ENCODE results near the gene ARHGEF25. TPM values are rescaled to one million over a fixed set of nuclear protein-coding genes. Genes with fewer than 3 reads are reported as not detected.

ARHGEF25 gene
- total RNA-seq, 1 donor from 2014 or later, result 16.3 TPM

- no peaks in the 10 kb centered on the region for H3K27me3 ChIP-seq
- H3K4me1 ChIP-seq, result no peaks in the 10 kb centered on the region
- H3K27ac ChIP-seq, result no peak overlapping the region
- no peak for TF ChIP-seq CTCF (IDR thresholded peaks at IDR 0.05)
- DNase-seq (no peak), ATAC-seq (no peak)
- H3K9me3 ChIP-seq, result no peaks in the 10 kb centered on the region
- H3K4me3 ChIP-seq, result no peak overlapping the region
- H3K36me3 ChIP-seq, result no peaks in the 10 kb centered on the region
- intact Hi-C loops (cut with DNase I), result no loop called here
Measured at GRCh38 chr12:57571926-57572762, 39.1 kb upstream of the ARHGEF25 start.

- Histone ChIP-seq H3K9me3 (no peaks in the 10 kb centered on the region), H3K4me3 (no peak overlapping the region), H3K27me3 (no peaks in the 10 kb centered on the region), H3K36me3 (no peaks in the 10 kb centered on the region), H3K4me1 (no peaks in the 10 kb centered on the region), H3K27ac (no peak overlapping the region)
- DNase-seq (no peak), ATAC-seq (no peak)
- intact Hi-C loops (cut with DNase I), result no loop called here
- no peak for TF ChIP-seq CTCF (IDR thresholded peaks at IDR 0.05)
Measured at GRCh38 chr12:57574795-57575194, 36.4 kb upstream of the ARHGEF25 start.

GRCh38 chr12:57575771-57576612 lies 35.2 kb upstream of the ARHGEF25 start:
- no peaks in the 10 kb centered on the region for H3K36me3 ChIP-seq
- H3K9me3 ChIP-seq, result no peaks in the 10 kb centered on the region
- no peak for TF ChIP-seq CTCF (IDR thresholded peaks at IDR 0.05)
- intact Hi-C loops (cut with DNase I), result no loop called here
- ATAC-seq, result no peak
- no peaks in the 10 kb centered on the region for H3K4me1 ChIP-seq
- no peaks in the 10 kb centered on the region for H3K27me3 ChIP-seq
- no peak overlapping the region for H3K4me3 ChIP-seq
- DNase-seq, result no peak
- no peak overlapping the region for H3K27ac ChIP-seq

GRCh38 chr12:57576613-57577160 lies 34.5 kb upstream of the ARHGEF25 start:
- Histone ChIP-seq H3K36me3 (no peaks in the 10 kb centered on the region), H3K27me3 (no peaks in the 10 kb centered on the region), H3K9me3 (no peaks in the 10 kb centered on the region), H3K4me3 (no peak overlapping the region), H3K4me1 (no peaks in the 10 kb centered on the region), H3K27ac (no peak overlapping the region)
- DNase-seq, result no peak
- intact Hi-C loops (cut with DNase I), result no loop called here
- TF ChIP-seq CTCF (IDR thresholded peaks at IDR 0.05), result no peak
- no peak for ATAC-seq

GRCh38 chr12:57577981-57578758 lies 33.1 kb upstream of the ARHGEF25 start:
- no peak for TF ChIP-seq CTCF (IDR thresholded peaks at IDR 0.05)
- intact Hi-C loops (cut with DNase I), result no loop called here
- DNase-seq (no peak), ATAC-seq (no peak)
- H3K27ac ChIP-seq, result no peak overlapping the region
- H3K9me3 ChIP-seq, result no peaks in the 10 kb centered on the region
- no peaks in the 10 kb centered on the region for H3K4me1 ChIP-seq
- no peaks in the 10 kb centered on the region for H3K36me3 ChIP-seq
- H3K27me3 ChIP-seq, result no peaks in the 10 kb centered on the region
- no peak overlapping the region for H3K4me3 ChIP-seq
